Measurements from ENCODE around the gene DNAAF3. TPM values are rescaled to one million over a fixed set of nuclear protein-coding genes. Genes with fewer than 3 reads are reported as not detected.

DNAAF3 gene
- total RNA-seq, 1 donor from 2014 or later = 12.8 TPM

DNA sequence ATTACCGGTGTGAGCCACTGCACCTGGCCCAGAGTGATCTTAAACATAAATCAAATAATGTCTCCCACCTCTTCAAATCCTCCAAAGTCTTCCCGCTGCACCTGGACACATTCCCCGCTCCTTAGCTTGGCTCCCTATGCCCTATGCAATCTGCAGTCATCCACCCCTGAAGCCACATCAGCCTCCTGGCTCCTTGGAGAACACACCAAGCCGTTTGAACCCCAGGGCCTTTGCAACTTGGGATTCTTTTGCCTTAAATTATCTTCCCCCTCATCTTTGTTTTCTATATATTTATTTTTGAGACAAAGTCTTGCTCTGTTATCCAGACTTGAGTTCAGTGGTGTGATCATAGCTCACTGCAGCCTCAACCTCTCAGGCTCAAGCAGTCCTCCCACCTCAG lies 2.7 kb upstream of the DNAAF3 start:
- Histone ChIP-seq H3K4me1 (peaks cover 14% of the 10 kb centered on the region), H3K36me3 (no peaks in the 10 kb centered on the region), H3K4me3 (no peak overlapping the region), H3K27me3 (ENCODE audit: low read depth) (peaks cover 80% of the 10 kb centered on the region), H3K9me3 (no peaks in the 10 kb centered on the region), H3K27ac (no peak overlapping the region)
- no peak for ATAC-seq
- intact Hi-C loops (cut with DNase I) = no loop called here
- no peak for DNase-seq
- TF ChIP-seq, protein P1, sequence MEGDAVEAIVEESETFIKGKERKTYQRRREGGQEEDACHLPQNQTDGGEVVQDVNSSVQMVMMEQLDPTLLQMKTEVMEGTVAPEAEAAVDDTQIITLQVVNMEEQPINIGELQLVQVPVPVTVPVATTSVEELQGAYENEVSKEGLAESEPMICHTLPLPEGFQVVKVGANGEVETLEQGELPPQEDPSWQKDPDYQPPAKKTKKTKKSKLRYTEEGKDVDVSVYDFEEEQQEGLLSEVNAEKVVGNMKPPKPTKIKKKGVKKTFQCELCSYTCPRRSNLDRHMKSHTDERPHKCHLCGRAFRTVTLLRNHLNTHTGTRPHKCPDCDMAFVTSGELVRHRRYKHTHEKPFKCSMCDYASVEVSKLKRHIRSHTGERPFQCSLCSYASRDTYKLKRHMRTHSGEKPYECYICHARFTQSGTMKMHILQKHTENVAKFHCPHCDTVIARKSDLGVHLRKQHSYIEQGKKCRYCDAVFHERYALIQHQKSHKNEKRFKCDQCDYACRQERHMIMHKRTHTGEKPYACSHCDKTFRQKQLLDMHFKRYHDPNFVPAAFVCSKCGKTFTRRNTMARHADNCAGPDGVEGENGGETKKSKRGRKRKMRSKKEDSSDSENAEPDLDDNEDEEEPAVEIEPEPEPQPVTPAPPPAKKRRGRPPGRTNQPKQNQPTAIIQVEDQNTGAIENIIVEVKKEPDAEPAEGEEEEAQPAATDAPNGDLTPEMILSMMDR (IDR thresholded peaks at IDR 0.05) = no peak

DNA sequence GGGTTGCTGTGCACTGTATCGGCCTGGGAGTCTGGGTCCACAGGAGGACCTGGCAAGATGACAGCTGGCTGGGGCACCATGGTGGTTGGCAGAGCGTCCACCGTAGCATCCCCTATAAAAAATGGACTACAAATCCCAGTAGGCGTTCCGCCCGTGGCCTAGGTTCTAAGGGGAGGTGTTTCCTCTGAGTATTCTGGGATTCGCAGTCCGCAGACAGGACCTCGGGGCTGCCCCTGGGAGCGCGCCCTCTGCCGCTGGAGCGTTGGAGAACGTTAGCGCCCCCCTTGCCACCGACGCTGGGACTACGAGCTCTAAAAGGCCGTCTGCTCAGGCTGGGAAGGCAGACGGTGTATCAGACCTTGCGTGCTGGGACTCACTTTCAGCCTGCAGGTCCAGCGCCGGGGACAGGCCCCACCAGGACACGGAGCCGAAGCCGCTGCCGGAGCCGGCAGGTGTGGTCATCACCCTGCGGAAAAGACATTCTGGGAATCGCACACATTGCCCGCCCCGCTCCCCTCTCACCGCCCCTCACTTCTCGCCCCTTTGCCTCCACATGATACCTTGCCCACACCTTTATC lies 372 bp downstream of the DNAAF3 start:
- no peaks in the 10 kb centered on the region for H3K9me3 ChIP-seq
- intact Hi-C loops (cut with DNase I) = no loop called here
- H3K36me3 ChIP-seq = no peaks in the 10 kb centered on the region
- TF ChIP-seq, protein P1 (IDR thresholded peaks at IDR 0.05) = peak; percentile 35
- H3K4me1 ChIP-seq = peaks cover 7% of the 10 kb centered on the region
- peaks cover 80% of the 10 kb centered on the region for H3K27me3 ChIP-seq (ENCODE audit: low read depth)
- H3K4me3 ChIP-seq = peak overlapping the region; percentile 51
- ATAC-seq = peak; percentile 77 to 79
- no peak for DNase-seq
- H3K27ac ChIP-seq = peak overlapping the region; percentile 36

DNA sequence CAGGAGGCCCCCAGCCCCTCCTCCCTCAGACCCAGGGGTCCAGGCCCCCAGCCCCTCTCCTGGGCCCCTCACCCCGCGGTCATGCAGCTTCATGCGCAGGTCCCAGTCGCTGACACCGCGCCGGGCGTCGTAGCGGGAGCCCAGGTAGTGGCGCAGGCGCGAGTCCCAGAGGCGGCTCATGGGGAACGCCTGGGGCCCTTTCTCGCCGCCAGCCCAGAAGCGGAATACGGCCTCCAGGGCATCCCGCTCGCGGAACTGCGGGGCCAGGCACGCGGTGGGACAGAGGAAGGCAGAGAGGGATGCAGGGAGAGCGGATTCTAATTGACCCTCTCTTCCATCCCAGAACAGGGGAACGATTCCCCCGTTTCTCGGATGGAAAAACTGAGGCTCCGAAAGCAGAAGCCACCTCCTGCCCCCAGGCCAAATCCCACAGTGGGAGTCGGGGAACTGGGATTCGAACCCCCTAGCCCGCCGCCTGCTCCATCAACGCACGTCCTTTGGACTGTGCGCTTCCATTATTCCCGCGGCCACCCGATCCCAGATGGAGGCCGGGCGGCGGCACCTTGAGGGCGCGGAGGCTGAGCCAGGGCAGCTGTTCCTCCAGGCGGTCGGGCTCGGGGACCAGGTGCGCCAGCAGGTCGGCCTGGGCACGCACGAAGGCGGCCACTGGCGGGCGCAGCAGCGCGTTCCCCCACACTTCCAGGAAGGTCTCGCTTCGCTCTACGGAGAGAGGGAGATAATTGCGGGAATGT lies 4.7 kb downstream of the DNAAF3 start:
- TF ChIP-seq, protein P1 (IDR thresholded peaks at IDR 0.05) = no peak
- Histone ChIP-seq H3K4me1 (peaks cover under 1% of the 10 kb centered on the region), H3K36me3 (no peaks in the 10 kb centered on the region), H3K27ac (no peak overlapping the region), H3K4me3 (no peak overlapping the region), H3K9me3 (no peaks in the 10 kb centered on the region), H3K27me3 (ENCODE audit: low read depth) (peaks cover 73% of the 10 kb centered on the region)
- DNase-seq = no peak
- intact Hi-C loops (cut with DNase I) = no loop called here
- no peak for ATAC-seq

DNA sequence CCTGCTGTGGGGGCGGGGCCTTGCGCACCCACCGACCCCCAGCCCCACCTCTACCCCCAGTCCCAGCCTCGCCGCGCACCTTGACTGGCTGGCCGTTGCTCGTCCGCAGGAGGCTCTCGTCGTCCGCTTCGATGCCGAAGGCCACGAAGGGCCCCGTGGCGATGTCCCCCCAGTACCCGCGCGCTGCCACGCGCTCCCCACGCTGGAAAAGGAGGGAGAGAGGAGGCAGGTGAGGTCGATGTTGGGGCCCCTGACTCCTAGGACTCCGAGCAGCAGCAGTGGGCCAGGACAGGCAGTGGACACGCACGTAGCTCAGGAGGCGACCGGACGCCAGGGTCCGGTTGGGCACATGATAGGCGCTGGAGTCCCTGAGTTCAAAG lies 5.4 kb downstream of the DNAAF3 start:
- H3K4me3 ChIP-seq = no peak overlapping the region
- peaks cover 8% of the 10 kb centered on the region for H3K4me1 ChIP-seq
- DNase-seq (no peak), ATAC-seq (no peak)
- peaks cover 73% of the 10 kb centered on the region for H3K27me3 ChIP-seq (ENCODE audit: low read depth)
- H3K9me3 ChIP-seq = no peaks in the 10 kb centered on the region
- TF ChIP-seq, protein P1 (IDR thresholded peaks at IDR 0.05) = no peak
- intact Hi-C loops (cut with DNase I) = no loop called here
- H3K27ac ChIP-seq = no peak overlapping the region
- no peaks in the 10 kb centered on the region for H3K36me3 ChIP-seq

DNA sequence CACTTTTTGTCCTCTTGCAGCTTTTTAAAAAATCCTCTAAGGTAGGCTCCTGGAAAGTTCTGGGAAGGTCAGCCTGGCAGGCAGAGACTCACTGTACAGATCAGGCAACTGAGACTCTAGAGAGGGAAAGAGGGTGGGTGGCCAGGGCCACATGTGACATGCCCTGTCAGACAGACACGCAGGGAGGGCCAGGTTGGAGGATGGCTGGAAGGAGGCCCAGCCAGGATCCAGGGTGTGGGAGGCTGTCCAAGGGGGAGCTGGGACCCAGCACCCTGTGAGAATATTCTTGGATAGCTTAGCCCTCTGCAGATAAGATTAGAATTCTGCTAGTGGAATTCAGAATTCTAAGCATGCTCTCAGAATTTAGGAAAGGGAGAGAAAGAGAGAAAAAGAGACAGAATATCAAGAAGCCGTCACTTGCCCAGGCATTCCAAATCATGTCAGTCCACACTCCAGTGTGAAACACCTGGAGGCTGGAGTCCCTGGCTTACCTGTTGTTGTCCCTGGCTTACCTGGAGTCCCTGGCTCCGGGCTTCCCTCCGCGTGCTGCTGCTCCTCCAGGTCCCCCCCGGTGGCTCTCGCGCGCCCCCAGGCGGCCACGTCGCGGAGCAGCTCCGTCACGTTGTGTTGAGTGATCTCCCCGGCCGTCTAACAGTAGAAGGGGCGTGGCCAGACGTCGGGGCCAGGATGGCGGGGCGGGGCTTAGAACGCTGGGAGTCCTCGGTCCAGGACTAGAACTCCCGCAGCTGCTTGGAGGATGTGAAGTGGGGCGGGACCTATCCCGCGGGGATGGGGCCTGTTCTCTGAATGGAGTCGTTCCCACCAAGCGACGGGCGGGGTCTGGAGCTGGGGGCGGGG lies 6.1 kb downstream of the DNAAF3 start:
- Histone ChIP-seq H3K27me3 (ENCODE audit: low read depth) (peaks cover 73% of the 10 kb centered on the region), H3K27ac (no peak overlapping the region), H3K9me3 (no peaks in the 10 kb centered on the region), H3K4me1 (peaks cover 9% of the 10 kb centered on the region), H3K36me3 (no peaks in the 10 kb centered on the region), H3K4me3 (no peak overlapping the region)
- ATAC-seq (peak; percentile 94 to 95), DNase-seq (peak; percentile 94)
- TF ChIP-seq, protein P1 (IDR thresholded peaks at IDR 0.05) = peak; percentile 85
- intact Hi-C loops (cut with DNase I) = no loop called here
